HEK293 (cell line): Measurements from ENCODE around the gene ZBTB20.

Experiments used
- CTCF ChIA-PET: fragments of 350-600 bp; formaldehyde crosslinking; extraction: SDS; loops from one replicate; lab custom pipeline; 2021; ENCODE audit warnings: antibody characterized with exemption; lab: Yijun Ruan, JAX
- POLR2A ChIA-PET: fragments of 300-600 bp; formaldehyde crosslinking; extraction: SDS; loops from one replicate; lab custom pipeline; 2020; ENCODE audit warnings: antibody characterized with exemption, inconsistent platforms; lab: Yijun Ruan, JAX
- H3K27ac ChIP-seq: fragments of 200-500 bp; sonication (Bioruptor generic); 2 replicates; pipeline ENCODE4 v1.5.1; 2014; ENCODE audit warnings: low read depth, low read length, control low read depth, inconsistent platforms; ENCODE audit errors: extremely low read depth
- H3K36me3 ChIP-seq, 2 experiments: fragments of 200-500 bp in 1 of 2; sonication (Bioruptor generic) in 1 of 2; 1 replicate in 1 of 2; 2 replicates in 1 of 2; pipeline ENCODE4 v1.5.1; 2014 to 2017; ENCODE audit warnings: inconsistent platforms in 2 of 2, low read length in 2 of 2; ENCODE audit not compliant: control insufficient read depth in 2 of 2, insufficient read depth in 1 of 2
- H3K4me1 ChIP-seq: fragments of 200-500 bp; sonication (Bioruptor generic); 2 replicates; pipeline ENCODE4 v1.5.1; 2014; ENCODE audit warnings: mild to moderate bottlenecking, low read length, inconsistent platforms; ENCODE audit not compliant: control insufficient read depth, insufficient read depth
- H3K4me3 ChIP-seq: 2 replicates; pipeline ENCODE4 v1.5.1; 2011; ENCODE audit warnings: low read depth, mild to moderate bottlenecking, control low read depth, low read length, moderate library complexity
- H3K9me3 ChIP-seq: fragments of 200-500 bp; sonication (Bioruptor generic); 2 replicates; pipeline ENCODE4 v1.5.1; 2014; ENCODE audit warnings: low read depth, low read length, inconsistent platforms; ENCODE audit not compliant: control insufficient read depth, insufficient read depth
- CTCF ChIP-seq: fragments of 450-650 bp; formaldehyde crosslinking; IDR thresholded peaks from 2 replicates; pipeline ENCODE4 v1.5.1; 2016; ENCODE audit warnings: missing biosample characterization, missing genetic modification characterization
- ELK4 ChIP-seq: IDR thresholded peaks from 2 replicates; pipeline ENCODE4 v1.6.1; 2011; ENCODE audit warnings: mild to moderate bottlenecking, low read depth, low read length, borderline replicate concordance
- GLIS1 ChIP-seq: fragments of 450-650 bp; formaldehyde crosslinking; IDR thresholded peaks from 2 replicates; pipeline ENCODE4 v1.5.1; 2016; ENCODE audit warnings: missing biosample characterization, missing genetic modification characterization
- INSM2 ChIP-seq: fragments of 450-650 bp; formaldehyde crosslinking; IDR thresholded peaks from 2 replicates; pipeline ENCODE4 v1.5.1; 2016; ENCODE audit warnings: missing biosample characterization, missing genetic modification characterization
- PRDM10 ChIP-seq: fragments of 450-650 bp; formaldehyde crosslinking; IDR thresholded peaks from 2 replicates; pipeline ENCODE4 v1.5.1; 2016; ENCODE audit warnings: missing biosample characterization, missing genetic modification characterization
- ZIC2 ChIP-seq: fragments of 450-650 bp; formaldehyde crosslinking; IDR thresholded peaks from 2 replicates; pipeline ENCODE4 v1.5.1; 2016; ENCODE audit warnings: missing biosample characterization, missing genetic modification characterization
- ZNF169 ChIP-seq: fragments of 450-650 bp; formaldehyde crosslinking; IDR thresholded peaks from 2 replicates; pipeline ENCODE4 v1.5.1; 2016; ENCODE audit warnings: missing biosample characterization, missing genetic modification characterization
- ZNF211 ChIP-seq: fragments of 450-650 bp; formaldehyde crosslinking; IDR thresholded peaks from 2 replicates; pipeline ENCODE4 v1.5.1; 2016; ENCODE audit warnings: low read depth, missing biosample characterization, missing genetic modification characterization
- ZNF311 ChIP-seq: fragments of 450-650 bp; formaldehyde crosslinking; IDR thresholded peaks from 2 replicates; pipeline ENCODE4 v1.5.1; 2017; ENCODE audit warnings: missing biosample characterization, missing genetic modification characterization, borderline replicate concordance
- ZNF37A ChIP-seq: fragments of 450-650 bp; IDR thresholded peaks from 2 replicates; pipeline ENCODE4 v1.5.1; 2018; ENCODE audit warnings: missing biosample characterization, missing genetic modification characterization
- ZNF416 ChIP-seq: fragments of 450-650 bp; formaldehyde crosslinking; IDR thresholded peaks from 2 replicates; pipeline ENCODE4 v1.5.1; 2016; ENCODE audit warnings: missing biosample characterization, missing genetic modification characterization
- ZNF473 ChIP-seq: fragments of 450-650 bp; formaldehyde crosslinking; IDR thresholded peaks from 2 replicates; pipeline ENCODE4 v1.5.1; 2017; ENCODE audit warnings: missing biosample characterization, missing genetic modification characterization
- ZNF558 ChIP-seq: fragments of 450-650 bp; formaldehyde crosslinking; IDR thresholded peaks from 2 replicates; pipeline ENCODE4 v1.5.1; 2016; ENCODE audit warnings: missing biosample characterization, missing genetic modification characterization
- ZNF560 ChIP-seq: fragments of 450-650 bp; formaldehyde crosslinking; IDR thresholded peaks from 2 replicates; pipeline ENCODE4 v1.5.1; 2017; ENCODE audit warnings: missing biosample characterization, missing genetic modification characterization, borderline replicate concordance
- ZNF596 ChIP-seq: fragments of 450-650 bp; IDR thresholded peaks from 2 replicates; pipeline ENCODE4 v1.5.0; 2018; ENCODE audit warnings: missing biosample characterization, mild to moderate bottlenecking, missing genetic modification characterization, moderate library complexity
- ZNF600 ChIP-seq: fragments of 450-650 bp; formaldehyde crosslinking; IDR thresholded peaks from 2 replicates; pipeline ENCODE4 v1.5.1; 2016; ENCODE audit warnings: missing biosample characterization, missing genetic modification characterization
- ZNF654 ChIP-seq: fragments of 450-650 bp; formaldehyde crosslinking; IDR thresholded peaks from 2 replicates; pipeline ENCODE4 v1.5.1; 2016; ENCODE audit warnings: low read depth, missing biosample characterization, missing genetic modification characterization
- ZNF677 ChIP-seq: fragments of 450-650 bp; IDR thresholded peaks from 2 replicates; pipeline ENCODE4 v1.5.0; 2018; ENCODE audit warnings: missing biosample characterization, mild to moderate bottlenecking, missing genetic modification characterization, moderate library complexity
- ZNF792 ChIP-seq: fragments of 450-650 bp; formaldehyde crosslinking; IDR thresholded peaks from 2 replicates; pipeline ENCODE4 v1.5.1; 2016; ENCODE audit warnings: missing biosample characterization, missing genetic modification characterization

ZBTB20 gene

GRCh38 chr3:114384558-114384903, 762.6 kb downstream of the ZBTB20 start:
- ChIA-PET CTCF (interaction anchor here (0.6 to 2.7 kb wide), 18 partner anchors 11 to 707 kb away, joined by 3 to 16 read pairs (median 4); no protein-coding TSS in a partner anchor), POLR2A (no interaction called here)
- TF ChIP-seq ZNF416 (tag by site-specific recombination) (no peak), INSM2 (no peak), GLIS1 (tag by site-specific recombination) (no peak), ZNF792 (tag by site-specific recombination) (no peak), ZNF560 (tag by site-specific recombination) (no peak), ZNF677 (no peak), ELK4 (no peak), ZNF473 (tag by site-specific recombination) (no peak), ZNF37A (no peak), ZNF558 (tag by site-specific recombination) (no peak), ZNF169 (no peak), ZNF311 (tag by site-specific recombination) (no peak), CTCF (tag by site-specific recombination) (no peak), ZNF211 (no peak)
- H3K27ac ChIP-seq, result no peak overlapping the region
- H3K36me3 ChIP-seq, result peaks cover 0 to 28% of the 10 kb centered on the region in 2 experiments; a peak in 1 of 3 replicates
- no peaks in the 10 kb centered on the region for H3K9me3 ChIP-seq
- H3K4me1 ChIP-seq, result no peaks in the 10 kb centered on the region
- H3K4me3 ChIP-seq, result no peak overlapping the region

- H3K4me3 ChIP-seq, result no peak overlapping the region
- CTCF ChIA-PET, result interaction anchor here (0.6 to 2.7 kb wide), 20 partner anchors 11 to 708 kb away, joined by 3 to 16 read pairs (median 4); no protein-coding TSS in a partner anchor
- TF ChIP-seq ZNF596, result peak; percentile 96
- peak; percentile 30; the same call in 1 of the 2 replicates for TF ChIP-seq CTCF (tag by site-specific recombination)
- TF ChIP-seq PRDM10 (tag by site-specific recombination), result peak; percentile 86
- peak; percentile 75 for TF ChIP-seq ZNF654 (tag by site-specific recombination)
- TF ChIP-seq ZNF473 (tag by site-specific recombination), result no peak
- TF ChIP-seq ZIC2, result no peak
- TF ChIP-seq ZNF600 (tag by site-specific recombination), result peak; percentile 62; the same call in 1 of the 2 replicates
- TF ChIP-seq, all 188 proteins: peak for 5
- Histone ChIP-seq H3K4me1 (no peaks in the 10 kb centered on the region), H3K36me3 (peaks cover 0 to 26% of the 10 kb centered on the region in 2 experiments; a peak in 1 of 3 replicates), H3K9me3 (no peaks in the 10 kb centered on the region), H3K27ac (no peak overlapping the region)
- POLR2A ChIA-PET, result no interaction called here
These were observed 763.1 kb downstream of the ZBTB20 start for GRCh38 chr3:114383875-114384557.
